H9 (cell line): ENCODE measurements around the gene CCNF. TPM values are rescaled to one million over a fixed set of nuclear protein-coding genes. Genes with fewer than 3 reads are reported as not detected.

Experiments
- DNase-seq: peaks from one replicate; pipeline ENCODE4 v3.0.0-alpha.2; 2017
- H2AFZ ChIP-seq: one replicate; pipeline ENCODE4 v1.6.1; 2013; ENCODE audit warnings: mild to moderate bottlenecking, low read length, control low read depth, moderate library complexity
- H2AK5ac ChIP-seq: 2 replicates; pipeline ENCODE4 v1.6.1; 2013; ENCODE audit warnings: low read length, control low read depth, mixed read lengths; ENCODE audit not compliant: insufficient read length
- H2BK120ac ChIP-seq: one replicate; pipeline ENCODE4 v1.6.1; 2013; ENCODE audit warnings: low read depth, mild to moderate bottlenecking, low read length, control low read depth, inconsistent platforms; ENCODE audit not compliant: poor library complexity, severe bottlenecking
- H2BK12ac ChIP-seq: 2 replicates; pipeline ENCODE4 v1.6.1; 2013; ENCODE audit warnings: low read length, control low read depth, mixed read lengths, low read depth; ENCODE audit not compliant: insufficient read length
- H2BK15ac ChIP-seq: 2 replicates; pipeline ENCODE4 v1.6.1; 2013; ENCODE audit warnings: low read depth, low read length, control low read depth
- H2BK20ac ChIP-seq: one replicate; pipeline ENCODE4 v1.6.1; 2013; ENCODE audit warnings: low read depth, mild to moderate bottlenecking, low read length, control low read depth, inconsistent platforms; ENCODE audit not compliant: poor library complexity, severe bottlenecking
- H2BK5ac ChIP-seq: 2 replicates; pipeline ENCODE4 v1.6.1; 2013; ENCODE audit warnings: low read length, control low read depth, mixed read lengths; ENCODE audit not compliant: insufficient read length
- H3K14ac ChIP-seq: 2 replicates; pipeline ENCODE4 v1.6.1; 2013; ENCODE audit warnings: low read length, control low read depth; ENCODE audit not compliant: insufficient read depth
- H3K18ac ChIP-seq: 2 replicates; pipeline ENCODE4 v1.6.1; 2013; ENCODE audit warnings: low read depth, mild to moderate bottlenecking, mixed read lengths, low read length, control low read depth; ENCODE audit not compliant: insufficient read length
- H3K23ac ChIP-seq: 2 replicates; pipeline ENCODE4 v1.6.1; 2013; ENCODE audit warnings: low read length, control low read depth, mixed read lengths, low read depth; ENCODE audit not compliant: insufficient read length
- H3K23me2 ChIP-seq: 2 replicates; pipeline ENCODE4 v1.6.1; 2013; ENCODE audit warnings: low read depth, mild to moderate bottlenecking, mixed read lengths, low read length, control low read depth; ENCODE audit not compliant: insufficient read length, poor library complexity, severe bottlenecking
- H3K27ac ChIP-seq: 2 replicates; pipeline ENCODE4 v1.5.1; 2013; ENCODE audit warnings: low read length, control low read depth, mixed read lengths, low read depth; ENCODE audit not compliant: insufficient read length
- H3K27me3 ChIP-seq: 2 replicates; pipeline ENCODE4 v1.6.1; 2013; ENCODE audit warnings: low read length, control low read depth, inconsistent platforms; ENCODE audit not compliant: insufficient read depth
- H3K4ac ChIP-seq: 2 replicates; pipeline ENCODE4 v1.6.1; 2013; ENCODE audit warnings: low read depth, mild to moderate bottlenecking, control low read depth, inconsistent platforms, low read length, moderate library complexity
- H3K4me1 ChIP-seq: 2 replicates; pipeline ENCODE4 v1.6.1; 2013; ENCODE audit warnings: low read length, control low read depth, inconsistent platforms; ENCODE audit not compliant: insufficient read depth
- H3K4me2 ChIP-seq: 2 replicates; pipeline ENCODE4 v1.6.1; 2013; ENCODE audit warnings: low read length, control low read depth, mixed read lengths; ENCODE audit not compliant: insufficient read length, insufficient read depth
- H3K56ac ChIP-seq: 2 replicates; pipeline ENCODE4 v1.6.1; 2013; ENCODE audit warnings: low read depth, mild to moderate bottlenecking, mixed read lengths, low read length, control low read depth; ENCODE audit not compliant: insufficient read length
- H3K79me1 ChIP-seq: 2 replicates; pipeline ENCODE4 v1.6.1; 2013; ENCODE audit warnings: low read depth, mild to moderate bottlenecking, moderate library complexity, low read length, control low read depth, inconsistent platforms; ENCODE audit not compliant: insufficient read depth, poor library complexity, severe bottlenecking
- H3K79me2 ChIP-seq: 2 replicates; pipeline ENCODE4 v1.6.1; 2013; ENCODE audit warnings: low read length, control low read depth, inconsistent platforms; ENCODE audit not compliant: insufficient read depth
- H3K9ac ChIP-seq: 2 replicates; pipeline ENCODE4 v1.6.1; 2013; ENCODE audit warnings: low read length, control low read depth, mixed read lengths; ENCODE audit not compliant: insufficient read length; ENCODE audit errors: extremely low read depth
- H3K9me3 ChIP-seq: one replicate; pipeline ENCODE4 v1.6.1; 2013; ENCODE audit warnings: low read depth, low read length, inconsistent platforms; ENCODE audit not compliant: control insufficient read depth
- H3T11ph ChIP-seq: one replicate; pipeline ENCODE4 v1.6.1; 2013; ENCODE audit warnings: mild to moderate bottlenecking, low read length, control low read depth, inconsistent platforms
- H4K20me1 ChIP-seq: one replicate; pipeline ENCODE4 v1.6.1; 2013; ENCODE audit not compliant: control insufficient read depth, insufficient read length, insufficient read depth
- H4K5ac ChIP-seq: 2 replicates; pipeline ENCODE4 v1.6.1; 2013; ENCODE audit warnings: low read depth, mild to moderate bottlenecking, mixed read lengths, low read length, control low read depth; ENCODE audit not compliant: insufficient read length
- H4K8ac ChIP-seq: replicated peaks from 2 replicates; pipeline ENCODE4 v1.6.1; 2013; ENCODE audit warnings: low read length, control low read depth, mixed read lengths, low read depth; ENCODE audit not compliant: insufficient read length
- H4K91ac ChIP-seq: 2 replicates; pipeline ENCODE4 v1.6.1; 2013; ENCODE audit warnings: low read depth, mild to moderate bottlenecking, moderate library complexity, mixed read lengths, low read length, control low read depth; ENCODE audit not compliant: insufficient read length
- H3K27ac Mint-ChIP-seq, 3 experiments: 2 replicates in 2 of 3; 3 replicates in 1 of 3; pipeline ENCODE4 v1.8.0; 2020 to 2021; ENCODE audit warnings: mixed read lengths in 3 of 3, mild to moderate bottlenecking in 1 of 3, moderate library complexity in 1 of 3
- H3K27me3 Mint-ChIP-seq: 2 replicates; pipeline ENCODE4 v1.8.0; 2021; ENCODE audit warnings: low read depth, mild to moderate bottlenecking, moderate library complexity, mixed read lengths
- H3K36me3 Mint-ChIP-seq, 3 experiments: 2 replicates in 2 of 3; 3 replicates in 1 of 3; pipeline ENCODE4 v1.8.0; 2020 to 2021; ENCODE audit warnings: low read depth in 3 of 3, mixed read lengths in 3 of 3; ENCODE audit not compliant: insufficient read depth in 1 of 3
- H3K4me1 Mint-ChIP-seq, 2 experiments: 2 replicates each; pipeline ENCODE4 v1.8.0; 2020; ENCODE audit warnings: mixed read lengths in 2 of 2
- H3K4me3 Mint-ChIP-seq, 2 experiments: 2 replicates in 1 of 2; 3 replicates in 1 of 2; pipeline ENCODE4 v1.8.0; 2020 to 2021; ENCODE audit warnings: mild to moderate bottlenecking in 2 of 2, mixed read lengths in 2 of 2, moderate library complexity in 1 of 2
- H3K9me3 Mint-ChIP-seq, 2 experiments: 2 replicates in 1 of 2; 3 replicates in 1 of 2; pipeline ENCODE4 v1.8.0; 2020; ENCODE audit warnings: mild to moderate bottlenecking in 2 of 2, mixed read lengths in 2 of 2, moderate library complexity in 1 of 2
- CTCF ChIP-seq: fragments of 200-600 bp; sonication (generic); conservative IDR thresholded peaks from 3 replicates; pipeline ENCODE4 v1.8.0; 2021; ENCODE audit warnings: antibody characterized with exemption, mild to moderate bottlenecking
- WGBS: extraction: QIAGEN DNeasy Blood & Tissue Kit; methylation state at CpG from one replicate; pipeline ENCODE4 v1.1.7; 2013; ENCODE audit warnings: missing lambda C conversion rate, low lambda C conversion rate, mixed read lengths; ENCODE audit not compliant: insufficient read length; ENCODE audit errors: extremely low coverage; 5-methylcytosine and 5-hydroxymethylcytosine counted together
- total RNA-seq: library from RNA; stranded (reverse); gene quantifications from 2 replicates; pipeline ENCODE4 v1.2.1, GENCODE V29; 2021

The CCNF gene
- total RNA-seq, 1 experiment from 2014 or later = 61.6 TPM

- Histone ChIP-seq H3K4me2 (no peak overlapping the region), H3T11ph (no peak overlapping the region), H2BK5ac (no peak overlapping the region), H3K23ac (no peak overlapping the region), H3K18ac (no peak overlapping the region), H3K27me3 (no peaks in the 10 kb centered on the region), H2BK20ac (no peak overlapping the region), H3K4me1 (peaks cover 6% of the 10 kb centered on the region; the same call in 1 of the 2 replicates), H4K91ac (no peak overlapping the region), H3K14ac (no peak overlapping the region), H3K9me3 (no peaks in the 10 kb centered on the region), H2BK15ac (no peak overlapping the region), H4K8ac (no peak overlapping the region), H4K20me1 (no peaks in the 10 kb centered on the region), H3K9ac (no peak overlapping the region), H2AFZ (no peak overlapping the region), H2BK12ac (no peak overlapping the region), H2AK5ac (no peak overlapping the region), H3K79me2 (no peaks in the 10 kb centered on the region), H3K56ac (no peak overlapping the region), H3K27ac (no peak overlapping the region), H3K79me1 (no peaks in the 10 kb centered on the region), H2BK120ac (no peak overlapping the region), H3K4ac (no peak overlapping the region), H4K5ac (no peak overlapping the region), H3K23me2 (no peaks in the 10 kb centered on the region)
- WGBS = no CpG with 5 or more reads among the region's 2 CpGs
- Mint-ChIP-seq H3K4me3 (no peak overlapping the region), H3K27me3 (peaks cover 9% of the 10 kb centered on the region), H3K27ac (no peak overlapping the region), H3K36me3 (peaks cover 9 to 16% (median 10%) of the 10 kb centered on the region in 3 experiments), H3K9me3 (peaks cover 17 to 18% of the 10 kb centered on the region in 2 experiments), H3K4me1 (peaks cover 21% of the 10 kb centered on the region in 2 experiments)
- TF ChIP-seq CTCF = no peak
- no peak for DNase-seq
Observed at GRCh38 chr16:2388875-2389433, 40.3 kb upstream of the CCNF start.
